ENCODE data around the gene GPRC5D.

GPRC5D gene

GRCh38 chr12:12952036-12952435 lies at the start of gene GPRC5D:
TSS of gene GPRC5D (minus strand) at chr12:12952170. CDS start at chr12:12950384, 1,786 bp downstream.
- no peak for DNase-seq (ENCODE audit: extremely low spot score)
- ChIA-PET POLR2A (no interaction called here), CTCF (interaction anchor here (1.4 kb wide), 1 partner anchor 15 kb away, joined by 3 read pairs; no protein-coding TSS in a partner anchor)
- no peak for TF ChIP-seq CTCF (IDR thresholded peaks at IDR 0.05; ENCODE audit: control extremely low read depth, extremely low read depth, low read depth, missing control alignments)

GRCh38 chr12:13001775-13002040 lies 49.7 kb upstream of the GPRC5D start:
- CTCF ChIA-PET: no interaction called here
- no peak for TF ChIP-seq CTCF (IDR thresholded peaks at IDR 0.05; ENCODE audit: control extremely low read depth, extremely low read depth, low read depth, missing control alignments)
- POLR2A ChIA-PET: no interaction called here
- DNase-seq (ENCODE audit: extremely low spot score): no peak

GRCh38 chr12:13000925-13001774 lies 49.2 kb upstream of the GPRC5D start:
- peak; percentile 63 for DNase-seq (ENCODE audit: extremely low spot score)
- POLR2A ChIA-PET: no interaction called here
- CTCF ChIA-PET: no interaction called here
- no peak for TF ChIP-seq CTCF (IDR thresholded peaks at IDR 0.05; ENCODE audit: control extremely low read depth, extremely low read depth, low read depth, missing control alignments)

GRCh38 chr12:13000616-13000924 lies 48.6 kb upstream of the GPRC5D start:
- ChIA-PET POLR2A (no interaction called here), CTCF (no interaction called here)
- TF ChIP-seq CTCF (IDR thresholded peaks at IDR 0.05; ENCODE audit: control extremely low read depth, extremely low read depth, low read depth, missing control alignments): no peak
- peak; percentile 36 for DNase-seq (ENCODE audit: extremely low spot score)

GRCh38 chr12:12999959-13000615 lies 48.1 kb upstream of the GPRC5D start, which contains the start of gene HEBP1:
TSS of gene HEBP1 (minus strand) at chr12:13000265. CDS start at chr12:13000114, 151 bp downstream.
- DNase-seq (ENCODE audit: extremely low spot score): peak; percentile 98
- CTCF ChIA-PET: interaction anchor here (1.6 kb wide), 1 partner anchor 212 kb away, joined by 4 read pairs; no protein-coding TSS in a partner anchor
- no peak for TF ChIP-seq CTCF (IDR thresholded peaks at IDR 0.05; ENCODE audit: control extremely low read depth, extremely low read depth, low read depth, missing control alignments)
- POLR2A ChIA-PET: no interaction called here

GRCh38 chr12:12999271-12999958 lies 47.4 kb upstream of the GPRC5D start:
- POLR2A ChIA-PET: no interaction called here
- DNase-seq (ENCODE audit: extremely low spot score): no peak
- CTCF ChIA-PET: interaction anchor here (1.6 kb wide), 1 partner anchor 213 kb away, joined by 4 read pairs; no protein-coding TSS in a partner anchor
- TF ChIP-seq CTCF (IDR thresholded peaks at IDR 0.05; ENCODE audit: control extremely low read depth, extremely low read depth, low read depth, missing control alignments): no peak

All from GM10248 (cell line).